HG03558 (cell line): Measurements from ENCODE around the gene CAAP1.
"Not testable (repeated sequence)": the region's sequence is repeated elsewhere in the genome, so short reads cannot be mapped to it uniquely, and the experiment has no call there.

Experiments
- ATAC-seq: cut with Tn5 transposase; IDR thresholded peaks from one replicate; pipeline ENCODE4 v1.9.1; 2021; ENCODE audit warnings: moderate number of reproducible peaks; ENCODE audit not compliant: unreplicated experiment; ENCODE audit errors: extremely low read depth

The CAAP1 gene

GRCh38 chr9:26850995-26851394, 41.6 kb downstream of the CAAP1 start:
- no peak for ATAC-seq

DNA sequence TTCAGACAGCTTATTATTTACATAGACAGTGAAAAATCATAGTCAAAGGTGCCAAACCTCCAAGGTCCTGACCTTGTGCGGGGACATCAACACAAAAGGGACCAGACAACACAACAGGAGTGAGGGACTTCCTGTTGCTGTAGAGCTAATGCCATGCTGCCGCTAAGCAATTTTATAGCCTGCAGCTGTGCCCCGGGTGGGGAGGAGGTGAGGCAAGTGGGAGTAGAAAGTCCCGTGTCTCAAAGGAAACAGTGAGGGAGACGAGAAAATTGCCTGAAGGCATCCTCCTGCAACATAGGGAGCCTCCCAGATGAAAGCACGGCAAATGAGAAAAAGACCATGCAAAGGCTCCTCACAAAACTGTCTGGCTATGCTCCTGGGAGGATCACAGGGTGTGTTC, 58.8 kb downstream of the CAAP1 start:
- ATAC-seq: no peak

GRCh38 chr9:26828391-26828955, 64.1 kb downstream of the CAAP1 start:
- ATAC-seq: not testable (repeated sequence)

- ATAC-seq: no peak
These were observed 77.8 kb downstream of the CAAP1 start for GRCh38 chr9:26814799-26815198.

DNA sequence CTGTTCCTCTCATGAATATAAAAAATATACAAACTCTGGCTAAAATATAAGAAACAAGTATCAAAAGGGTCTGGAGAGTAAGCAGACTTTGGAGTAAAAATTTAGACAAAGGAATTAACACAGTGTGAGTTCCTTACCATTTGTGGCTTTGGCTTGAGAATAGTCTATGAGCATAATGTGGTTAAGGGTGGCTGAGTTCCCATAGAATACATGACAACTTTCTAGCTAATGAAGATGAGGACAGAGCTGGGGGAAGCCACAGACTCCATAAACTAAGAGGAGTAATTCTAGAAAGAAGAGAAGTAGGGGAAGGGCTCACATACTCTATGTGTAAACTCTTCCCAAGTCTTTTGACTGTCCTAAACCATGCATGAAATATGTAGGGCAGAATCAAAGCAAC, 79.4 kb downstream of the CAAP1 start:
- no peak for ATAC-seq

- no peak for ATAC-seq
These were observed 80.4 kb downstream of the CAAP1 start for GRCh38 chr9:26812217-26812616.

- ATAC-seq: no peak
These were observed 81.5 kb downstream of the CAAP1 start for GRCh38 chr9:26811106-26811505.

- no peak for ATAC-seq
These were observed 82.8 kb downstream of the CAAP1 start for GRCh38 chr9:26809795-26810194.

DNA sequence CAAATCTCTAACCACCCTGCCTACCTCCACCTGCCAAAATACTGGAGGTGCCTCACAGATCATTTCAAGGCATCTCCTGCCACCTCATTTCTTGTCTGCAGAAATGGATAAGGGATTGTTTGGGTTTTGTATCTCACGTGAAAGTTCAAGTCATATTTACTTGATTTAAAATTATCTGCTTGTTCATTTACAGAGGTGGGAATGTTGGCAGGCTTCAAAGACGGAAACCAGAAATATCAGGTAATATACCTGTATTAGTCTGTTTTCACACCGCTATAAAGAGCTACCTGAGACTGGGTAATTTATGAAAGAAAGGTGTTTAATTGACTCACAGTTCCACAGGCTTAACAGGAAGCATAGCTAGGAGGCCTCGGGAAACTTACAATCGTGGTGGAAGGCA, 85.4 kb downstream of the CAAP1 start:
- no peak for ATAC-seq

- ATAC-seq: no peak
These were observed 89.7 kb downstream of the CAAP1 start for GRCh38 chr9:26802921-26803320.

- no peak for ATAC-seq
These were observed 90.8 kb downstream of the CAAP1 start for GRCh38 chr9:26801772-26802171.

DNA sequence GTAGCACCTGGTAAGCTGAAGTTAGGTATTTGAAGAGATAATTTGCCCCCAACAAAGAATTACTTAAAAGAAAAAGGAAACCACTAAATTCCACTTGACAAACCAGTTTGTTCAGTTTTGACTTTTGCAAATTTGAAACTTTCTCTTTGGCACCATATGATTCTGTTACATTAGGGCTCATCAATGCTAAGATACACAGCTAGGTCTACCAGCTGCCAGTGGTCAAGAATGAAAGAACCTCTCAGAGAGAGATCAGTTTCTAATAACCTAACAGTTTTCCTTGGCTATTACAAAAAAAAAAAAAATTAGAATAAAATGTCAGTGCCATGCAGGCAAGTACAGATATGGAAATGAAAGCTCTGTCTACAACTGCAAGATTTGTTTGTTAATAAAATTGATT, 92.3 kb downstream of the CAAP1 start:
- no peak for ATAC-seq

GRCh38 chr9:26791274-26791673, 101.3 kb downstream of the CAAP1 start:
- no peak for ATAC-seq
